Measurements from ENCODE around the gene PCLO.
"Not testable (repeated sequence)": the region's sequence is repeated elsewhere in the genome, so short reads cannot be mapped to it uniquely, and the experiment has no call there.

- TF ChIP-seq, protein P1, sequence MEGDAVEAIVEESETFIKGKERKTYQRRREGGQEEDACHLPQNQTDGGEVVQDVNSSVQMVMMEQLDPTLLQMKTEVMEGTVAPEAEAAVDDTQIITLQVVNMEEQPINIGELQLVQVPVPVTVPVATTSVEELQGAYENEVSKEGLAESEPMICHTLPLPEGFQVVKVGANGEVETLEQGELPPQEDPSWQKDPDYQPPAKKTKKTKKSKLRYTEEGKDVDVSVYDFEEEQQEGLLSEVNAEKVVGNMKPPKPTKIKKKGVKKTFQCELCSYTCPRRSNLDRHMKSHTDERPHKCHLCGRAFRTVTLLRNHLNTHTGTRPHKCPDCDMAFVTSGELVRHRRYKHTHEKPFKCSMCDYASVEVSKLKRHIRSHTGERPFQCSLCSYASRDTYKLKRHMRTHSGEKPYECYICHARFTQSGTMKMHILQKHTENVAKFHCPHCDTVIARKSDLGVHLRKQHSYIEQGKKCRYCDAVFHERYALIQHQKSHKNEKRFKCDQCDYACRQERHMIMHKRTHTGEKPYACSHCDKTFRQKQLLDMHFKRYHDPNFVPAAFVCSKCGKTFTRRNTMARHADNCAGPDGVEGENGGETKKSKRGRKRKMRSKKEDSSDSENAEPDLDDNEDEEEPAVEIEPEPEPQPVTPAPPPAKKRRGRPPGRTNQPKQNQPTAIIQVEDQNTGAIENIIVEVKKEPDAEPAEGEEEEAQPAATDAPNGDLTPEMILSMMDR (IDR thresholded peaks at IDR 0.05; ENCODE audit: low read depth, low read length, missing input control), result not testable (repeated sequence)
- TF ChIP-seq, protein P2, sequence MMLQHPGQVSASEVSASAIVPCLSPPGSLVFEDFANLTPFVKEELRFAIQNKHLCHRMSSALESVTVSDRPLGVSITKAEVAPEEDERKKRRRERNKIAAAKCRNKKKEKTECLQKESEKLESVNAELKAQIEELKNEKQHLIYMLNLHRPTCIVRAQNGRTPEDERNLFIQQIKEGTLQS (IDR thresholded peaks at IDR 0.05), result not testable (repeated sequence)
- TF ChIP-seq RAD21 (IDR thresholded peaks at IDR 0.05); FOXA1 (IDR thresholded peaks at IDR 0.05); NR2F2 (IDR thresholded peaks at IDR 0.05); JUND (IDR thresholded peaks at IDR 0.05); TAF1 (conservative IDR thresholded peaks at IDR 0.05); YY1 (IDR thresholded peaks at IDR 0.05); RXRA (IDR thresholded peaks at IDR 0.05); SP1 (IDR thresholded peaks at IDR 0.05); GABPA (IDR thresholded peaks at IDR 0.05 in 1 of 2, conservative IDR thresholded peaks at IDR 0.05 in 1 of 2): not testable (repeated sequence)
- TF ChIP-seq, protein P3, sequence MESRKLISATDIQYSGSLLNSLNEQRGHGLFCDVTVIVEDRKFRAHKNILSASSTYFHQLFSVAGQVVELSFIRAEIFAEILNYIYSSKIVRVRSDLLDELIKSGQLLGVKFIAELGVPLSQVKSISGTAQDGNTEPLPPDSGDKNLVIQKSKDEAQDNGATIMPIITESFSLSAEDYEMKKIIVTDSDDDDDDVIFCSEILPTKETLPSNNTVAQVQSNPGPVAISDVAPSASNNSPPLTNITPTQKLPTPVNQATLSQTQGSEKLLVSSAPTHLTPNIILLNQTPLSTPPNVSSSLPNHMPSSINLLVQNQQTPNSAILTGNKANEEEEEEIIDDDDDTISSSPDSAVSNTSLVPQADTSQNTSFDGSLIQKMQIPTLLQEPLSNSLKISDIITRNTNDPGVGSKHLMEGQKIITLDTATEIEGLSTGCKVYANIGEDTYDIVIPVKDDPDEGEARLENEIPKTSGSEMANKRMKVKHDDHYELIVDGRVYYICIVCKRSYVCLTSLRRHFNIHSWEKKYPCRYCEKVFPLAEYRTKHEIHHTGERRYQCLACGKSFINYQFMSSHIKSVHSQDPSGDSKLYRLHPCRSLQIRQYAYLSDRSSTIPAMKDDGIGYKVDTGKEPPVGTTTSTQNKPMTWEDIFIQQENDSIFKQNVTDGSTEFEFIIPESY (IDR thresholded peaks at IDR 0.05), result not testable (repeated sequence)
- TF ChIP-seq, protein P4, sequence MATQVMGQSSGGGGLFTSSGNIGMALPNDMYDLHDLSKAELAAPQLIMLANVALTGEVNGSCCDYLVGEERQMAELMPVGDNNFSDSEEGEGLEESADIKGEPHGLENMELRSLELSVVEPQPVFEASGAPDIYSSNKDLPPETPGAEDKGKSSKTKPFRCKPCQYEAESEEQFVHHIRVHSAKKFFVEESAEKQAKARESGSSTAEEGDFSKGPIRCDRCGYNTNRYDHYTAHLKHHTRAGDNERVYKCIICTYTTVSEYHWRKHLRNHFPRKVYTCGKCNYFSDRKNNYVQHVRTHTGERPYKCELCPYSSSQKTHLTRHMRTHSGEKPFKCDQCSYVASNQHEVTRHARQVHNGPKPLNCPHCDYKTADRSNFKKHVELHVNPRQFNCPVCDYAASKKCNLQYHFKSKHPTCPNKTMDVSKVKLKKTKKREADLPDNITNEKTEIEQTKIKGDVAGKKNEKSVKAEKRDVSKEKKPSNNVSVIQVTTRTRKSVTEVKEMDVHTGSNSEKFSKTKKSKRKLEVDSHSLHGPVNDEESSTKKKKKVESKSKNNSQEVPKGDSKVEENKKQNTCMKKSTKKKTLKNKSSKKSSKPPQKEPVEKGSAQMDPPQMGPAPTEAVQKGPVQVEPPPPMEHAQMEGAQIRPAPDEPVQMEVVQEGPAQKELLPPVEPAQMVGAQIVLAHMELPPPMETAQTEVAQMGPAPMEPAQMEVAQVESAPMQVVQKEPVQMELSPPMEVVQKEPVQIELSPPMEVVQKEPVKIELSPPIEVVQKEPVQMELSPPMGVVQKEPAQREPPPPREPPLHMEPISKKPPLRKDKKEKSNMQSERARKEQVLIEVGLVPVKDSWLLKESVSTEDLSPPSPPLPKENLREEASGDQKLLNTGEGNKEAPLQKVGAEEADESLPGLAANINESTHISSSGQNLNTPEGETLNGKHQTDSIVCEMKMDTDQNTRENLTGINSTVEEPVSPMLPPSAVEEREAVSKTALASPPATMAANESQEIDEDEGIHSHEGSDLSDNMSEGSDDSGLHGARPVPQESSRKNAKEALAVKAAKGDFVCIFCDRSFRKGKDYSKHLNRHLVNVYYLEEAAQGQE (IDR thresholded peaks at IDR 0.05), result not testable (repeated sequence)
- TF ChIP-seq, protein P5, sequence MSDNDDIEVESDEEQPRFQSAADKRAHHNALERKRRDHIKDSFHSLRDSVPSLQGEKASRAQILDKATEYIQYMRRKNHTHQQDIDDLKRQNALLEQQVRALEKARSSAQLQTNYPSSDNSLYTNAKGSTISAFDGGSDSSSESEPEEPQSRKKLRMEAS (IDR thresholded peaks at IDR 0.05), result not testable (repeated sequence)
These were observed 456.3 kb downstream of the PCLO start for GRCh38 chr7:82706344-82706743.

All from liver (tissue), 3 donors.